GM12878 (cell line): ENCODE results near the gene FBRSL1. TPM values are rescaled to one million over a fixed set of nuclear protein-coding genes. Genes with fewer than 3 reads are reported as not detected.

Experiments
- ATAC-seq: fragments of 200-7000 bp; cut with Tn5 transposase; 3 replicates; pipeline ENCODE4 v1.9.1; 2020; ENCODE audit warnings: mild to moderate bottlenecking, moderate library complexity
- BruUV-seq: library from RNA; stranded (reverse); fragments of 400-500 nt; replicated peaks from 2 replicates; lab custom pipeline; 2021; lab: Mats Ljungman, UMichigan
- CTCF ChIA-PET: fragments of 300-600 bp; sonication (Branson Sonifier 250); formaldehyde crosslinking; extraction: SDS; loops from one replicate; lab custom pipeline; 2021; ENCODE audit warnings: inconsistent platforms; lab: Yijun Ruan, JAX
- POLR2A ChIA-PET: fragments of 350-600 bp; formaldehyde crosslinking; extraction: SDS; loops from one replicate; lab custom pipeline; 2021; ENCODE audit warnings: inconsistent platforms; lab: Charles Lee
- RAD21 ChIA-PET: fragments of 300-600 bp; sonication (Branson Sonifier 250); formaldehyde crosslinking; loops from one replicate; lab custom pipeline; 2023; ENCODE audit warnings: antibody characterized with exemption; ENCODE audit not compliant: unreplicated experiment; lab: Charles Lee
- SMC1A ChIA-PET: fragments of 300-600 bp; sonication (Branson Sonifier 250); formaldehyde crosslinking; loops from one replicate; lab custom pipeline; 2023; ENCODE audit not compliant: unreplicated experiment, uncharacterized antibody; lab: Charles Lee
- DNase-seq: peaks from one replicate; pipeline ENCODE4 v3.0.0-alpha.2; 2011; ENCODE audit warnings: low read depth, low spot score
- FAIRE-seq: peaks from 3 replicates; lab custom pipeline; 2011; peaks lifted over from hg19 to GRCh38; lab: Jason Lieb, UNC
- H2AFZ ChIP-seq: 2 replicates; pipeline ENCODE4 v1.6.0; 2011; ENCODE audit warnings: low read depth, low read length, control low read depth; ENCODE audit not compliant: control insufficient read depth
- H3K27ac ChIP-seq: 2 replicates; pipeline ENCODE4 v1.5.1; 2011; ENCODE audit warnings: control low read depth; ENCODE audit not compliant: control insufficient read depth, insufficient read depth
- H3K27me3 ChIP-seq, 2 experiments: replicated peaks in 1 of 2; 2 replicates each; pipeline versions ENCODE4 v1.6.0 to v1.6.1; 2011; ENCODE audit warnings: low read length in 1 of 2; ENCODE audit not compliant: control insufficient read depth in 2 of 2, insufficient read depth in 2 of 2
- H3K36me3 ChIP-seq, 2 experiments: 2 replicates each; pipeline ENCODE4 v1.5.1; 2011; ENCODE audit warnings: low read length in 1 of 2; ENCODE audit not compliant: control insufficient read depth in 2 of 2, insufficient read depth in 2 of 2
- H3K4me1 ChIP-seq: 2 replicates; pipeline ENCODE4 v1.6.1; 2011; ENCODE audit warnings: mild to moderate bottlenecking, low read length, moderate library complexity, mixed read lengths; ENCODE audit not compliant: control insufficient read depth, insufficient read depth
- H3K4me2 ChIP-seq: 2 replicates; pipeline ENCODE4 v1.6.0; 2011; ENCODE audit warnings: control low read depth; ENCODE audit not compliant: control insufficient read depth, insufficient read depth
- H3K4me3 ChIP-seq: fragments of 200-600 bp; sonication (generic); 2 replicates; pipeline ENCODE4 v1.5.1; 2016
- H3K79me2 ChIP-seq: 2 replicates; pipeline ENCODE4 v1.6.0; 2011; ENCODE audit warnings: low read length; ENCODE audit not compliant: control insufficient read depth, insufficient read depth
- H3K9ac ChIP-seq: 2 replicates; pipeline ENCODE4 v1.8.0; 2011; ENCODE audit warnings: low read length, control low read depth, mixed read lengths; ENCODE audit not compliant: control insufficient read depth, insufficient read depth
- H3K9me3 ChIP-seq: replicated peaks from 3 replicates; pipeline ENCODE4 v1.5.1; 2011; ENCODE audit warnings: mild to moderate bottlenecking, low read length; ENCODE audit not compliant: control insufficient read depth, insufficient read depth
- H4K20me1 ChIP-seq: 2 replicates; pipeline ENCODE4 v1.6.0; 2011; ENCODE audit not compliant: control insufficient read depth, insufficient read depth
- CEBPB ChIP-seq, 2 experiments: fragments of 150-350 bp in 1 of 2; IDR thresholded peaks; 2 replicates each; pipeline ENCODE4 v1.6.1; 2012 to 2014; ENCODE audit warnings: low read depth in 2 of 2, low read length in 2 of 2, borderline replicate concordance in 1 of 2, inconsistent platforms in 1 of 2
- CUX1 ChIP-seq: IDR thresholded peaks from 2 replicates; pipeline ENCODE4 v1.6.1; 2012; ENCODE audit warnings: improper control_type of control experiment, low read depth, low read length; ENCODE audit not compliant: insufficient replicate concordance
- E2F8 ChIP-seq: fragments of 450-650 bp; IDR thresholded peaks from 2 replicates; pipeline ENCODE4 v1.6.1; 2018; ENCODE audit warnings: mild to moderate bottlenecking, low read depth, moderate library complexity; ENCODE audit not compliant: partially characterized antibody
- HCFC1 ChIP-seq: fragments of 150-350 bp; IDR thresholded peaks from 2 replicates; pipeline ENCODE4 v1.6.1; 2014; ENCODE audit warnings: low read length
- KDM1A ChIP-seq: fragments of 200-600 bp; sonication (generic); IDR thresholded peaks from 2 replicates; pipeline ENCODE4 v1.6.1; 2016; ENCODE audit warnings: borderline replicate concordance
- MEF2A ChIP-seq: IDR thresholded peaks from 2 replicates; pipeline ENCODE4 v1.6.1; 2011; ENCODE audit warnings: low read depth, mild to moderate bottlenecking, low read length, moderate library complexity; ENCODE audit not compliant: insufficient read depth
- MYC ChIP-seq: IDR thresholded peaks from 2 replicates; pipeline ENCODE4 v1.6.1; 2011; ENCODE audit warnings: mild to moderate bottlenecking, low read length, moderate library complexity, inconsistent platforms; ENCODE audit not compliant: insufficient read depth, insufficient replicate concordance, insufficient read length, severe bottlenecking
- NFIC ChIP-seq: IDR thresholded peaks from 2 replicates; pipeline ENCODE4 v1.6.1; 2012; ENCODE audit warnings: low read depth, mild to moderate bottlenecking, inconsistent platforms, low read length, moderate library complexity
- PAX8 ChIP-seq: fragments of 450-650 bp; IDR thresholded peaks from 2 replicates; pipeline ENCODE4 v1.6.1; 2017; ENCODE audit warnings: mild to moderate bottlenecking, moderate library complexity
- RAD21 ChIP-seq: IDR thresholded peaks from 2 replicates; pipeline ENCODE4 v1.6.1; 2011; ENCODE audit warnings: mild to moderate bottlenecking, low read depth, low read length, moderate library complexity; ENCODE audit not compliant: insufficient read depth
- RELA ChIP-seq: fragments of 450-650 bp; IDR thresholded peaks from 2 replicates; pipeline ENCODE4 v1.8.0; 2014; ENCODE audit warnings: borderline replicate concordance; ENCODE audit not compliant: partially characterized antibody
- SMAD1 ChIP-seq: fragments of 450-650 bp; IDR thresholded peaks from 2 replicates; pipeline ENCODE4 v1.6.1; 2018; ENCODE audit warnings: mild to moderate bottlenecking, low read depth; ENCODE audit not compliant: partially characterized antibody
- SRF ChIP-seq, 2 experiments: IDR thresholded peaks; 2 replicates each; pipeline ENCODE4 v1.6.1; 2011; ENCODE audit warnings: low read depth in 2 of 2, low read length in 2 of 2, mild to moderate bottlenecking in 1 of 2, moderate library complexity in 1 of 2
- STAT1 ChIP-seq: fragments of 450-650 bp; conservative IDR thresholded peaks from 2 replicates; pipeline ENCODE4 v1.6.1; 2014; ENCODE audit warnings: antibody characterized with exemption, mild to moderate bottlenecking
- TCF12 ChIP-seq: IDR thresholded peaks from 2 replicates; pipeline ENCODE4 v1.6.1; 2011; ENCODE audit warnings: low read depth, mild to moderate bottlenecking, low read length
- WRNIP1 ChIP-seq: IDR thresholded peaks from 2 replicates; pipeline ENCODE4 v1.6.1; 2011; ENCODE audit warnings: low read depth, low read length, improper control_type of control experiment, borderline replicate concordance
- ZNF24 ChIP-seq: fragments of 450-650 bp; IDR thresholded peaks from 2 replicates; pipeline ENCODE4 v1.6.1; 2017; ENCODE audit warnings: antibody characterized with exemption, mild to moderate bottlenecking
- ZNF622 ChIP-seq: fragments of 450-650 bp; IDR thresholded peaks from 2 replicates; pipeline ENCODE4 v1.6.1; 2017; ENCODE audit warnings: mild to moderate bottlenecking, inconsistent platforms
- WGBS: methylation state at CpG from one replicate; pipeline ENCODE4 v1.1.6; 2016; ENCODE audit warnings: low lambda C conversion rate; ENCODE audit not compliant: insufficient replicate concordance, insufficient coverage; ENCODE audit errors: missing lambda C conversion rate; 5-methylcytosine and 5-hydroxymethylcytosine counted together
- in situ Hi-C: fragments of 300-500 bp; cut with MboI; formaldehyde crosslinking; loops from 9 replicates; pipeline ENCODE4 v1.14.3; 2018; ENCODE audit warnings: mixed read lengths
- intact Hi-C: fragments of 100-400 bp; cut with micrococcal nuclease; formaldehyde crosslinking; loops from one replicate; pipeline ENCODE4 v1.14.2; 2022; ENCODE audit not compliant: unreplicated experiment
- polyA plus RNA-seq, 11 experiments: library from polyadenylated mRNA; depleted of rRNA in 4 of 11; unstranded in 6 of 11; stranded (reverse) in 5 of 11; fragments of >200 nt; fragmentation: Nextera tagmentation in 4 of 11; fragmentation: Illumina TruSeq in 1 of 11; extraction: Ambion mirVana in 4 of 11; extraction: Trizol in 1 of 11; gene quantifications; 1 replicate in 1 of 11; 2 replicates in 10 of 11; pipeline versions ENCODE4 v1.2.1 to v1.2.3, GENCODE V29; 2011 to 2016; ENCODE audit warnings: inconsistent platforms in 2 of 11, missing spikeins in 2 of 11, low read depth in 1 of 11
- total RNA-seq, 4 experiments: library from RNA; depleted of rRNA in 3 of 4; stranded (reverse); fragments of >200 nt in 3 of 4; fragmentation: Illumina TruSeq in 1 of 4; extraction: Trizol in 1 of 4; gene quantifications; 2 replicates each; pipeline versions ENCODE4 v1.2.1 to v1.2.3, GENCODE V29; 2013 to 2021

The FBRSL1 gene
- total and polyA plus RNA-seq, 10 of the 15 experiments (the other 5 are each of a cell fraction or from before 2014, with no cell fraction given), result 0.19 to 55.1 (median 4.1) TPM

- no peaks in the 10 kb centered on the region for H3K79me2 ChIP-seq
- no peak overlapping the region for H3K4me2 ChIP-seq
- 55% methylated on average over 9 of the region's 9 CpGs for WGBS
- H3K9me3 ChIP-seq, result no peaks in the 10 kb centered on the region; the same call in 2 of the 3 replicates
- H3K27me3 ChIP-seq, result no peaks in the 10 kb centered on the region
- no peaks in the 10 kb centered on the region for H3K36me3 ChIP-seq
- no TSS peak for BruUV-seq
- no peak for DNase-seq
- ChIA-PET POLR2A (no interaction called here), SMC1A (no interaction called here), RAD21 (no interaction called here), CTCF (no interaction called here)
- H2AFZ ChIP-seq, result no peak overlapping the region
- H3K4me3 ChIP-seq, result no peak overlapping the region
- no peaks in the 10 kb centered on the region for H3K4me1 ChIP-seq
- in situ Hi-C loops, result no loop called here
- H3K27ac ChIP-seq, result no peak overlapping the region
- intact Hi-C loops, result no loop called here
- ATAC-seq, result no peak
- H3K9ac ChIP-seq, result no peak overlapping the region
- no peak for FAIRE-seq
- no peaks in the 10 kb centered on the region for H4K20me1 ChIP-seq
- TF ChIP-seq RELA (no peak), MEF2A (no peak), KDM1A (no peak), ZNF24 (no peak), E2F8 (no peak), ZNF622 (no peak), SMAD1 (no peak), WRNIP1 (no peak), CUX1 (no peak), HCFC1 (no peak), RAD21 (no peak), CEBPB (IDR thresholded peaks at IDR 0.05; ENCODE audit: borderline replicate concordance in 1 of 2, low read depth in 2 of 2, low read length in 2 of 2) (no peak), SRF (IDR thresholded peaks at IDR 0.05; ENCODE audit: low read depth in 2 of 2, low read length in 2 of 2) (no peak), TCF12 (no peak), PAX8 (no peak), NFIC (no peak), MYC (no peak), STAT1 (no peak)
Measured at GRCh38 chr12:132540436-132540835, 50.5 kb downstream of the FBRSL1 start.
